ENCODE data around the gene GABARAPL1.

Gene GABARAPL1

GRCh38 chr12:10235761-10236631 lies 23.3 kb downstream of the GABARAPL1 start:
- peak in 1 of 2 experiments; percentile 13 for DNase-seq

GRCh38 chr12:10236720-10237119 lies 24.0 kb downstream of the GABARAPL1 start:
- no peak for DNase-seq

GRCh38 chr12:10238526-10238925 lies 25.8 kb downstream of the GABARAPL1 start:
- DNase-seq: no peak

- DNase-seq: no peak
Observed at GRCh38 chr12:10241290-10241689, 28.6 kb downstream of the GABARAPL1 start.

- DNase-seq: no peak
Observed at GRCh38 chr12:10241727-10242126, 29.1 kb downstream of the GABARAPL1 start.

- no peak for DNase-seq
Observed at GRCh38 chr12:10242539-10242938, 29.9 kb downstream of the GABARAPL1 start.

- no peak for DNase-seq
Observed at GRCh38 chr12:10243818-10244520, 31.3 kb downstream of the GABARAPL1 start.

GRCh38 chr12:10247436-10248058 lies 34.9 kb downstream of the GABARAPL1 start:
- DNase-seq: no peak

GRCh38 chr12:10249690-10250455 lies 37.2 kb downstream of the GABARAPL1 start:
- DNase-seq: no peak

GRCh38 chr12:10251669-10252068 lies 39.0 kb downstream of the GABARAPL1 start:
- DNase-seq: no peak

- no peak for DNase-seq
Observed at GRCh38 chr12:10252201-10252600, 39.5 kb downstream of the GABARAPL1 start.

GRCh38 chr12:10256064-10256463 lies 43.4 kb downstream of the GABARAPL1 start:
- DNase-seq: no peak

- DNase-seq: no peak
Observed at GRCh38 chr12:10260927-10261326, 48.2 kb downstream of the GABARAPL1 start.

- DNase-seq: no peak
Observed at GRCh38 chr12:10268037-10268436, 55.4 kb downstream of the GABARAPL1 start.

GRCh38 chr12:10272467-10272866 lies 59.8 kb downstream of the GABARAPL1 start:
- DNase-seq: no peak
